NCI-H128 (cell line): ENCODE data around the gene CLPSL1.

Experiments used
- DNase-seq: peaks from one replicate; lab custom pipeline; 2025; ENCODE audit not compliant: unreplicated experiment; lab: John Stamatoyannopoulos, UW

The CLPSL1 gene

DNA sequence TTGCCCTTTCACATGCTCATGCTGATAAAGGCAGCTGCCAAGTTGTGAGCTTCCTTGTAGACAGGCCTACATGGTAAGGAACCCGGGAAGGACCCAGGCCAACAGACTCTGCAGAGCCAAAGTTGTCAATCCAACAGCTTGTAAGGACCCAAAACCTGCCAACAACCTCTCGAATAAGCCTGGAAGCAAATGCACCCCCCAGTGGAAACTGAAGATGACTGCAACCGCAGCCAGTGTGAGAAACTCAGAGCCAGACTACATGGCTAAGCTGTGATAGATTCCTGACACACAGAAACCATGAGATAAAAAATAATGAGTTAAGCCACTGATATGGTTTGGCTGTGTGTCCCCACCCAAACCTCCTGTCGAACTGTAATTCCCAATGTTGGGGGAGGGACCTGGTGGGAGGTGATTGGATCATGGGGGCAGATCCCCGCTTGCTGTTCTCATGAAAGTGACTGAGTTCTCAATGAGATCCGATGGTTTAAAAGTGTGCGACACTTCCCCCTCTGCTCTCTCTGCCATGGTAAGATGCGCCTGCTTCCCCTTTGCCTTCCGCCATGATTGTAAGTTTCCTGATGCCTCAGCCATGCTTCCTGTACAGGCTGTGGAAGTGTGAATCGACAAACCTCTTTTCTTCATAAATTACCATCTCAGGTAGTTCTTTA lies 23.2 kb upstream of the CLPSL1 start:
- DNase-seq, result no peak

- DNase-seq, result no peak
Observed at GRCh38 chr6:35759426-35759825, 21.4 kb upstream of the CLPSL1 start.

DNA sequence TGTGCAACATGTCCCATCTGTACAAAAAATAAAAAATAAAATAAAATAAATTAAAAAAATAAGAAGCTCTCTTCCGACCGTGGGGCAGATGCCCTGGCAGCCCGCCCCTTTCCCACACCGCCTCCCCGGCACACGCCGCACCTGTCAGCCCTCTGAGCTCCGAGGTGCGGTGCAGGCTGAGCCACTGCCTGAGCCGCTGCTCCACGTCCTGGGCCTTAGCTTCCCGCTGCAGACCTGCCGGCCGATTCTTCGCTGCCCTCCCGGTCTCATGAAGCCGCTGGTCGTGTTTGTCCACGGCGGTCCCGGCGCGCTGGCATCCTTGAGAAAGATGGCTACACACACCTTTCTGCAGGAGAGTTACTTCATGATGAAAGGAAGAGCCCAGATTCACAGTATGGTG lies 15.1 kb upstream of the CLPSL1 start:
- DNase-seq, result no peak

- DNase-seq, result no peak
Observed at GRCh38 chr6:35769211-35769610, 11.6 kb upstream of the CLPSL1 start.

- DNase-seq, result no peak
Observed at GRCh38 chr6:35771343-35771627, 9.5 kb upstream of the CLPSL1 start.

- no peak for DNase-seq
Observed at GRCh38 chr6:35774116-35774794, 6.6 kb upstream of the CLPSL1 start.

- no peak for DNase-seq
Observed at GRCh38 chr6:35775031-35775430, 5.8 kb upstream of the CLPSL1 start.

DNA sequence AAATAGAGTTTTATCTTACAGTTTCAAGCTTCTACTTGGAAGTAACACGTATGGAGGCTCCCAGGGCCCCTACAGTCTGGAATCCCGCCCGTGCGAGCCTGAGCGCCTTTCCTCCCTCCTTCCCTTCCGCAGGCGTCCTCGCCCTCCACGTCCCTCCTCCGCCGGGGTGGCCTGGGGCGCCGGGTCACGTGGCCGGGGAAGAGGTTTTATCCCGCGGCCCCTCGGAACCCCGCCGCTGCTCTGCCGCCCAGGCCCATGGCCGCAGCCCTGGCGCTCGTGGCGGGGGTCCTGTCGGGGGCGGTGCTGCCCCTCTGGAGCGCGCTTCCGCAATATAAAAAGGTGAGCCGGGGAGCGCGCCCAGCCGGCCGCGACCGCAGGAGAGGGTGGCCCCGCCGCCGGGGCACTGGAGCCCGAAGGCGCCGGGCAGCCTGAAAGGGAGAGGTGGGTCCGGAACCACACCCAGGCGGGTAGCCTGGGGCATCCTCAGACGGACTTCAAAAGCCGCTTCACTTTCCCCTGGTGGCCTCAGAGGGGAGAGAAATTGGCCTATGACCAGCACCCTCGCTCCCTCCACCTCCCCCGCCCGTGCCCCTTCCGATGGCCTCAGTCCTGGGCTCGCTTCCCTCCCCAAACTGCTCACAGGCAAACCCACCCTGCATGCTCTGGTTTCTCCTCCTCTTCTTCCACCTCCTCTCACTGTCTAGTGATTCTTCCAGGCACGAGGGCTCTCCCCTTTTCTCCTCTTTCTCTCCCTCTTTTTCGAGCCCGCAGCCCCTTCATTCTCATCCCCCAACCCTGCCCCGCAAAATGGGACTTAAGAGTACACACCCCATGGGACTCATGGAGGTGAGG lies 4.2 kb upstream of the CLPSL1 start, which contains the start of gene CLPSL2:
Gene CLPSL2, plus strand, starts transcription at position 235 of the 852 bp plus-strand sequence. Its CDS starts 21 bp downstream, at position 256.
- no peak for DNase-seq

DNA sequence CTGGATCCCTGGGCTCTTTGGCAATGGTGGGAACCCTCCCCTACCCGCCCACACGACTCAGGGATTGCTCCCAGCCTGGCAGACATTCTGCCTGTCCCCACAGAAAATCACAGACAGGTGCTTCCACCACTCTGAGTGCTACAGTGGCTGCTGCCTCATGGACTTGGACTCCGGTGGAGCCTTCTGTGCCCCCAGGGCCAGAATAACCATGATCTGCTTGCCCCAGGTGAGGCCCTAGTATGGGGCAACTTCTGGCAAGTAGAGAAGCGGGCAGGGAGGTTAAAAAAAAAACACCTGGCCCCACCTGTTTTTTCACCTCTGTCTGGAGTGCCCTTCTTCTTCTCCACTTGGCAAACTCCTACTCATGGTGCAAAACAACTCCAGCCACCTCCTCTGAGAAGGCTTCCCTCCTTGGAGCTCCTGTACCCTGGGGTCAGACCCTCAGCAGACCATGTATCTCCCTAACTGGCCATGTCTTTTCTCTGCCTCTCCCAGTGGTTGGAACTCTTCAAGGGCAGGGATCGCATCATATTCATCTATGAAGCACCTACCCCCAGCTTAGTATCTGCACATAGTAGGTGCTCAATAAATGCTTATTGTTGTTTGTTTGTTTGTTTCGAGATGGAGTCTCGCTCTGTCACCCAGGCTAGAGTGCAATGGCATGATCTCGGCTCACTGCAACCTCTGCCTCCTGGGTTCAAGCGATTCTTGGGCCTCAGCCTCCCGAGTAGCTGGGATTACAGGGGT lies 3.3 kb upstream of the CLPSL1 start:
- no peak for DNase-seq

DNA sequence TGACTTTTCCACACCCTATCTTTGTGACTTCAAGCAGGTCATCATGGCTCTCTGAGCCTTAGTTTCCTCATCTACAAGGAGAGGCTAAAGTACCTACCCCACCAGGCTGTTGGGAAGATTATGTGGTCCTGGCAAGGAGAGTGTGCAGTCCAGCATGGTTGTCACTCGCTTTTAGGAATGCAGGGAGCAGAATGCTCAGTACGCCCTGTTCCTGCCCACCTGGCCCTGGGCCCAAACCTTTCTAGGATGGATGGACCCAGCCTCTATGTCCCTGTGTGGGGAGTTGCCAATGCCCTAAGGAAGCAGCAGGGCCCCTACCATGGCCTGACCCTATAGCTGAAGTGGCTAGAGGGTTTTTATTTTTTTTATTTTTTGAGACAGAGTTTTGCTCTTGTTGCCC lies 2.4 kb upstream of the CLPSL1 start:
- DNase-seq, result no peak

GRCh38 chr6:35781290-35781689 lies 471 bp downstream of the CLPSL1 start:
- no peak for DNase-seq

DNA sequence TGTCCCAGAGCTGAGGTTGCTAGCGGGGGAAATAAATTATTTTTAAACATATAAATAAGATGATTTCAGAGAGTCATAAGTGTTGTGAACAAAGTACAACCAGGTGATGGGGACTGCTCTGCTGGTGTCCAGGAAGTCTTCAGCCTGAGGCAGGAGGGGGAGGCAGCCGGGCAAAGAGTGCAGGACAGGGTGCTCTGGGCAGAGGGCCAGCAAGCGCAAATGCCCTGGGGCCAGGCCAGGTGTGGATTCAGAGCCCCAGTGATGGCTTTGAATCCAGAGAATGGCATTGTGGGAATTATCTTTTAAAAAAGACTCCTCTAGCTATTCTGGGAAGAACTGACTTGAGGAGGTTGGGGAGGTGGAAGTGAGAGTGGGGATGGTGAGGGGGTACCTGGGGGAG lies 1.6 kb downstream of the CLPSL1 start:
- no peak for DNase-seq

DNA sequence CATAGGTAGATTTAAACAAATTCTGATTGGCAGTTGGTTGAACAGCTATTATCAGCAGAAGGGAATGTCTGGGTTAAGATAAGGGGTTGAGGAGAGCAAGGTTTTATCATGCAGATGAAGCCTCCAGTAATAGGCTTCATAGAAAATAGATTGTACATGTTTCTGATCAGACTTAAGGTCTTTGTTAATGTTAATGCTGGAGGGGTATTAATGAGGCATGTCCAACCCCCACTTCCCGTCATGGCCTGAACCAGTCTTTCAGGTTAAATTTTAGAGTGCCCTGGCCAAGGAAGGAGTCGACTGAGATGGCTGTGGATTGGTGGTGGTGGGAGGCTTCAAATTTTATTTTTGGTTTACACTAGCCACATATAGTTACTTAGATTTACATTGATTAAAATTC lies 3.4 kb downstream of the CLPSL1 start:
- no peak for DNase-seq

DNA sequence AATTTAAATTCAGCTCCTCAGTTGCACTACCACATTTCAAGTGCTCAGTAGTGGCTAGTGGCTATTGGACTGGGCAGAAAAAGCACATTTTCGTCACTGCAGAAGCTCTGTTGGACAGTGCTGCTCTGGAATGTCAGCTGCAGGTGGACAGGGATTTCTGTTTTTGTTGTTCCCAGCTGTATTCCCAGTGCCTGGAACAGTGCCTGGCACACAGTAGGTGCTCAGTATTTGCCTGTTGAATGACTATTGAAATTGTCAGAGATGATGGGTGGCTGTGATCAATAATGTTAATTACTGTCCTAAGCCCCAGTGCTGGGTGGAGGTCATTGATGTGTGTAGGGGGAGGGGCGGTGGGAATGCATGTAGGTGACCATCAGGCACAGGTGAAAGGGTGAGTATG lies 5.5 kb downstream of the CLPSL1 start:
- no peak for DNase-seq

DNA sequence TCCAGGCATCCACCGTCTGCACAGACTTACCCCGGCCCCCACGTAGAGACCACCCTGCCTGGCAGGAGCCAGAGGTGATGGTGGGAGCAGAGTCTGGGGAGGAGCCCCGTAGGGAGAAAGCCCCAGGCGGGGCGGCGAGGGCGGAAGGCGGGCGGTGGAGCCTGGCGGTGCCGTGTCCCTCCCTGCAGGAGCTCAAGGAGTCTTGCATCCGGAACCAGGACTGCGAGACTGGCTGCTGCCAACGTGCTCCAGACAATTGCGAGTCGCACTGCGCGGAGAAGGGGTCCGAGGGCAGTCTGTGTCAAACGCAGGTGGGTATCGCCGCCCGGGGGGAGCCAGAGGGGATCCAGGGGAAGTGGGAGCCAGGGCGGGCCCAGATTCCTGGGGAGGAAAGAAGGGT lies 6.0 kb downstream of the CLPSL1 start:
- DNase-seq, result no peak

DNA sequence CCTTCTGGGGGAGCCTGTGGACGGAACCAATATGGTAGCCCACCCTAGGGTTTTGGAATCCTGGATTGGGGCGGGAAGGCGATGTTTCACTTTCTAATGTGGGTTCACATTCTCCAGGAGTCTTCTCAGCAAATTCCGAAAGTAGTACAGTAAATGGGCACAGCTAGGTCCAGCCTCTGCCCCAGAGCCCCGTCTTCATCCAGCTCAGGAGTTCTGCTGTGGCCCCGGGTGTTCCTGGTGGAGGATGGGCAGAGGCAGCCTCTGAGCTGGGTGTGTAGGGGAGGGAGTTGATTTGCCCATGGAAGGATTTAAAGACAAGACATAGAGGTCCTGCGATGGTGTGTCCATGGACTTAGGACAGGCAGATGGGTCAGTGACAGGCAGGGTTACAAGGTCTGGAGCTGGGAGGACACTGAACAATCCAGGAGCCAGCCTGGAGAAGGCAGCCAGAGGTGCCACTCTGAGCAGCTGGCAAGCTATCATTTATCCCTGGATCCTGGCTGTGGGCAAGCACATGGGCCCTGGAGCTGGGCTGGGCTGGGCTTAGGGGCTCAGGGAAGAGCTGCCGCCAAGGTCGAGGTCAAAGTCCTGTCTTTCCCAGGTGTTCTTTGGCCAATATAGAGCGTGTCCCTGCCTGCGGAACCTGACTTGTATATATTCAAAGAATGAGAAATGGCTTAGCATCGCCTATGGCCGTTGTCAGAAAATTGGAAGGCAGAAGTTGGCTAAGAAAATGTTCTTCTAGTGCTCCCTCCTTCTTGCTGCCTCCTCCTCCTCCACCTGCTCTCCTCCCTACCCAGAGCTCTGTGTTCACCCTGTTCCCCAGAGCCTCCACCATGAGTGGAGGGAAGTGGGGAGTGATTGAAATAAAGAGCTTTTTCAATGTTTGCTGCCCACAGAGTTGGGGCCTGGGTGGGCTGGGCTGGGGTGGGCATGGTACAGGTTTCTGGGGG lies 6.7 kb downstream of the CLPSL1 start:
- DNase-seq, result no peak

GRCh38 chr6:35788423-35788982 lies 7.7 kb downstream of the CLPSL1 start:
- no peak for DNase-seq

- DNase-seq, result no peak
Observed at GRCh38 chr6:35790683-35791082, 9.9 kb downstream of the CLPSL1 start.

DNA sequence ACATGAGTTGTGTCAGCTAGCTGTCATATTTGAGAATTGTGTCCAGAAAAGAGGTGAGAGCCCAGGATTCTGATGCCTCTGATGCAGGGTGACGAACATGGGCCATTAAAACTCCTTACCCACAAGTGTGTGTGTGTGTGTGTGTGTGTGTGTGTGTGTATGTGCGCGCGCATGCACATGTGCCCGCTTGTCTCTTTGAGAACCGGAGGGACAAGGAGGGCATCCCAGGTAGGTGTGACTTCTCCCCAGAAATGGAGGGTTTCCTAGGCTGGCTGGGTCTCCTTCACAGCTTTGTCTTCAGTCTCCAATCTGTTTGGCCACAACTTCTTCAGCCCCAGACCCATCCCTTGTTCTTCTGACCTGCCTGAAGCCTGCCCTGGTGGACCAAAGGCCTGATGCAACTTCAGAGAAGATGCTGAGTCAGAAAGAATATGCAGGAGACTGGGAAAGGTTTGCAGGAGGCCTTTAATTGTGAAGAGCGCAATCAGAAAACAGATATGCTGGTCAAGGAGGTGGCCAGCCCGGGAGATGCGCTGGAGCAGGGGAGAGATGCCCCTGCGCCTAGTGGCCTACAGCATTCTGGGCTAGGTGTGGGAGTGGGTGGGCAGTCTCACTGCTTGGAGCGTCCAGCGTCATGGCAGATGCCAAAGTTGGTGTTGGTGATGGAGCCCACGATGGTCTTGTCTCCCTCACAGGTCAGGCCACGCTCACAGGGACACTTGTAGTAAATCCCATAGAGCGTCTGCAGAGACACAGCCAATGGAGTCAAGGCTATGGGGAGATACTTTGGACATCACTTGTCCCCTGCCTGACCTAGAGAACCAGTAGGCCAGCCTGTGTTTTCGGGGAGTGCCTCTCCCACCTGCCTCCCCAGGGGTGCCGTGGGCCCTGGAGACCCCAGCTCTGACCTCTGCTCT lies 14.0 kb downstream of the CLPSL1 start:
- DNase-seq, result no peak
